Measurements from ENCODE around the gene AGBL1.

Gene AGBL1

DNA sequence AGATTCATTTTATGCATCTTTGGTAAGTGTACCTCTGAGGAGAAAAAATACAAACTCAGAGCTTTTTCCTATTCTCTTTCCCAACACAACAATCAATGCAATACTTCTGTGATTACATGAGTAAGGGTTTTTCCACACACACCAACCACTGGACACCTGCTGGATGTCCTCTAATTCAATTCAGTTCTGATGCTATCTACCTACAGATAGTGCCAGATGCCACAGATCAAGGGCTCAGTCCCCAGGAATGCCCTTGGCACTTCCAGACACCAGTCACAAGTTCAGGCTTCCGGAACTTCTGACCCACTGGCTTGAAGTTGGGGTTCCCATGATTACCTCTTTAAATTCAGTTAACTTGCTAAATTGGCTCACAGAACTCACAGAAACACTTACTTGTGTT, 511.5 kb downstream of the AGBL1 start:
- TF ChIP-seq, protein P1, sequence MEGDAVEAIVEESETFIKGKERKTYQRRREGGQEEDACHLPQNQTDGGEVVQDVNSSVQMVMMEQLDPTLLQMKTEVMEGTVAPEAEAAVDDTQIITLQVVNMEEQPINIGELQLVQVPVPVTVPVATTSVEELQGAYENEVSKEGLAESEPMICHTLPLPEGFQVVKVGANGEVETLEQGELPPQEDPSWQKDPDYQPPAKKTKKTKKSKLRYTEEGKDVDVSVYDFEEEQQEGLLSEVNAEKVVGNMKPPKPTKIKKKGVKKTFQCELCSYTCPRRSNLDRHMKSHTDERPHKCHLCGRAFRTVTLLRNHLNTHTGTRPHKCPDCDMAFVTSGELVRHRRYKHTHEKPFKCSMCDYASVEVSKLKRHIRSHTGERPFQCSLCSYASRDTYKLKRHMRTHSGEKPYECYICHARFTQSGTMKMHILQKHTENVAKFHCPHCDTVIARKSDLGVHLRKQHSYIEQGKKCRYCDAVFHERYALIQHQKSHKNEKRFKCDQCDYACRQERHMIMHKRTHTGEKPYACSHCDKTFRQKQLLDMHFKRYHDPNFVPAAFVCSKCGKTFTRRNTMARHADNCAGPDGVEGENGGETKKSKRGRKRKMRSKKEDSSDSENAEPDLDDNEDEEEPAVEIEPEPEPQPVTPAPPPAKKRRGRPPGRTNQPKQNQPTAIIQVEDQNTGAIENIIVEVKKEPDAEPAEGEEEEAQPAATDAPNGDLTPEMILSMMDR (IDR thresholded peaks at IDR 0.05; ENCODE audit: low read length, missing control alignments), result no peak
- no peak overlapping the region for H3K4me3 ChIP-seq (replicated peaks; ENCODE audit: low read depth, low read length)

DNA sequence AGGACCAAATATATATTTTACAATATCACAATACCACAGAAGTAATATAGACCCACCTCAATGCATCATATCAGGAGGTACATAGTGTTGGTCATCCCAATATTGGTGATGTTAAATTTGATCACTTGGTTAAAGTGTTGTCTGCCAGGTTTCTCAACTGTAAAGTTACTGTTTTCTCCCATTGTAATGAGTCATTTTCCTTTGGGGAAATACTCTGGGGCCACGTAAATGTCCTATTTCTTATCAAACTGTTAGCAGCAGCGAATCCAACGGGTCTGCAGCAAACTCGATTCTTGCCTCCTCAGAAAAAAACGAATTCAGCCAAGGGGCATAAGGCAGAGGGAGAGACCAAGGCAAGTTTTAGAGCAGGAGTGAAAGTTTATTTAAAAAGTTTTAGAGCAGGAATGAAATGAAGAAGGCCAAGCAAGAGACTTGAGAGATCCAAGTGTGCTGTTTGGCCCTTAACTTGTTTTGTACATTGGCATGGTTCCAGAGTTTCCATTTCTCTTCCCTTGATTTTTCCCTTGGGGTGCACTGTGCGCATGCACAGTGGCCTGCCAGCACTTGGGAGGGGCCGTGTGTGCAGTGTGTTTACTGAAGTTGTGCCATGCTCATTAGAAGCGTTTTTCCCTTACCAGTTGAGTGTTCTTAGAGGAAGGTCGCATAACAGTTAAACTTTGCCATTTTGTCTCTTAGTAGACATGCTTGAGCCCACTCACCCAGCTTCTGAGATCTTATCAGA, 512.5 kb downstream of the AGBL1 start:
- TF ChIP-seq, protein P1 (IDR thresholded peaks at IDR 0.05; ENCODE audit: low read length, missing control alignments), result no peak
- DNase-seq (ENCODE audit: low read depth), result no peak
- no peak overlapping the region for H3K4me3 ChIP-seq (replicated peaks; ENCODE audit: low read depth, low read length)

More for the DNA sequence above, 511.5 kb downstream of the AGBL1 start:
- no peak for DNase-seq (ENCODE audit: low read depth)

DNA sequence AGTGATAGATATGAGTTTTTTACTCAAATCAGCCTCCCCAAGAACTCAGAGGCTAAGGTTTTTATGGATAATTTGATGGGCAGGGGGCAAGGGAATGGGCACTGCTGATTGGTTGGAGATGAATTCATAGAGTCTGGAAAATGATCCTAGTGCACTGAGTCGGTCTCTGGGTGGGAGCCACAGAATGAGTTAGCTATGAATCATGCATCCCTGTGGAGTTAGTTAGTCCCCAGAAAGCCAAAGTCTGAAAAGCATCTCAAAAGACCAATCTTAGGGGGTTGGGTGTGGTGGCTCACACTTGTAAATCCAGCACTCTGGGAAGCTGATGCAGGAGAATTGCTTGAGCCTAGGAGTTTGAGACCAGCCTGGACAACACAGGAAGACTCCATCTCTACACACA, 516.1 kb downstream of the AGBL1 start:
- no peak for DNase-seq (ENCODE audit: low read depth)
- TF ChIP-seq, protein P1 (IDR thresholded peaks at IDR 0.05; ENCODE audit: low read length, missing control alignments), result no peak
- H3K4me3 ChIP-seq (replicated peaks; ENCODE audit: low read depth, low read length), result no peak overlapping the region

DNA sequence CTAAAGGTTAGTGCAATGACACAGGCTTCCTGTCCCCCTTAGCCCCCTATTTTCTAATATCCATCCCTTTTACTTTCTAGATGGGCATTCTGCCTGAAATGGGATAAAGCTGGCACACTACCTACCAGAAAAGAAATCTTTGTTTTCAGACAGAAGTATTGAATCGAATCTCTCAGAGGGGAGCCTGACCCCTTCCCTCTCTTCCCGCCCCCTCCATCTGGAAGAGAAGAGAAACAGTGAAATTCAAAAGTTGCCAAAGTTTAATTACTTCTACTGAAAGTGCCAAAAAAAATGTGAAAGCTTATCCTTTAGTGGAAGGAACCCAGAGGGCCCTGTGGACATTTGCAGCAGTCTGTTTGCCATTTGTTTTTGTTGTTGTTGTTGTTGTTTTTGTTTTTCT, 523.8 kb downstream of the AGBL1 start:
- no peak overlapping the region for H3K4me3 ChIP-seq (replicated peaks; ENCODE audit: low read depth, low read length)
- TF ChIP-seq, protein P1 (IDR thresholded peaks at IDR 0.05; ENCODE audit: low read length, missing control alignments), result no peak
- no peak for DNase-seq (ENCODE audit: low read depth)

DNA sequence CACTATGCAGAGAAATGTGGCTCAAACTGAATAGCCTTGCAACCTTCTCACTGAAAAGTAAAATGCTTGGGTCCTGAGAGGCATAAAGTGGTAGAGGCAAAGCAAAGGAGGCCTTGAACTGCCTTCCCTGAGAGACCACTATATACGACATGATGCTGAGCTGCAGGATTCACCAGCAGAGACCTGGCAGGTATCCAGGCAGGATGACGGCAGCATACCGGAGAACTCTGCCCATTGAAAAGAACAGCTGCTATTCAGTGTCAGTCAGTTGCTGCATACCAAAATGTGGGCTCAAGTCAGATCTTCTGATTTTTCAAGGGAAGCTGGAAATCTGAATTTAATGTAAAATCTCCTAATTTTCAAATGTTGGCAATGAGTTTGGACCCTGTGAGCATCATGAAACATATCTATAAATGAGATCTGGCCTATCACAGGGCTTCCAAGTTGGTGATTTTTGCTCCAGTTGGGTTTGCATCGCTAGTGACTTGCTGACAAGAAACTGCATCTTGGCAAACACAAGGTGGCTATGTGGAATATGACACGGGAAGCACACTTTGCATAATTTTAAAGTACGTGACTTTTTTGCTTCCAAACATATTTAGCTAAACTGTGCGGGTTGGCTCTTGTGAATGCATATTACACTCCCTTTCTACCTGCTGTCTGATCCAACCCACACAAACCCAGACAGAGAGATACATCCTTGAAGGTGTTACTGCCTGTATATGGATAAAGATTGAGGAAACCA, 529.0 kb downstream of the AGBL1 start:
- H3K4me3 ChIP-seq (replicated peaks; ENCODE audit: low read depth, low read length), result no peak overlapping the region
- TF ChIP-seq, protein P1 (IDR thresholded peaks at IDR 0.05; ENCODE audit: low read length, missing control alignments), result no peak
- no peak for DNase-seq (ENCODE audit: low read depth)

DNA sequence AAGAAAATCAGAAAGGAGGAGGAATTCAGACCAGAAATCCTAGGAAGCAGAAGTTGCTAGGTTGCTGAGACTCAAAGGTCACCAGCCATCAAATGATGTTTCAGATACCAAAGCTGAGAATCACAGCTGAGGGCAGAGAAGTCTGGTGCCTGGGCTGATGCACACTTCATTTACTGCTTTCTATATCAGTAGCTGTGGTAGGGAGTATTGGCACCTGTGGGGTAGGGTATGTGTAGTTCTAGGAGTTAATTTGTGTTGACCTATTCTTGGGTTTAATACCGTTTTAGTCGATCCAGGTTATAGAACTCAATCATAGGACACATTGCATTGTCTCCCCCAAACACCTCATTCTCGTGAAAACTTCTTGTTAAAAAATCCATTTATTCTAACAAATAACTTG, 529.6 kb downstream of the AGBL1 start:
- DNase-seq (ENCODE audit: low read depth), result no peak
- H3K4me3 ChIP-seq (replicated peaks; ENCODE audit: low read depth, low read length), result no peak overlapping the region
- TF ChIP-seq, protein P1 (IDR thresholded peaks at IDR 0.05; ENCODE audit: low read length, missing control alignments), result no peak

Data from fibroblast of pulmonary artery (primary cell).